GM12891 (cell line): ENCODE data around the gene HOXA13.

ENCODE experiments used
- DNase-seq: peaks from one replicate; pipeline ENCODE4 v3.0.0; 2011; ENCODE audit warnings: low spot score; ENCODE audit not compliant: insufficient read length
- FAIRE-seq: peaks from 2 replicates; lab custom pipeline; 2011; peaks lifted over from hg19 to GRCh38; lab: Jason Lieb, UNC
- PAX5 ChIP-seq: IDR thresholded peaks from 2 replicates; pipeline ENCODE4 v1.6.1; 2011; ENCODE audit warnings: low read length, moderate library complexity, mild to moderate bottlenecking; ENCODE audit not compliant: insufficient read depth, severe bottlenecking
- POLR2A ChIP-seq: IDR thresholded peaks from 2 replicates; pipeline ENCODE4 v1.6.1; 2011; ENCODE audit warnings: low read depth, low read length, control low read depth
- POLR2AphosphoS5 ChIP-seq: IDR thresholded peaks from 2 replicates; pipeline ENCODE4 v1.6.1; 2011; ENCODE audit warnings: low read depth, low read length, control low read depth
- POU2F2 ChIP-seq: IDR thresholded peaks from 2 replicates; pipeline ENCODE4 v1.6.1; 2011; ENCODE audit warnings: low read depth, mild to moderate bottlenecking, control low read depth, low read length, moderate library complexity
- SPI1 ChIP-seq: IDR thresholded peaks from 2 replicates; pipeline ENCODE4 v1.6.1; 2011; ENCODE audit warnings: low read depth, low read length, control low read depth
- TAF1 ChIP-seq: IDR thresholded peaks from 2 replicates; pipeline ENCODE4 v1.6.1; 2011; ENCODE audit warnings: low read depth, low read length, control low read depth

The HOXA13 gene

DNA sequence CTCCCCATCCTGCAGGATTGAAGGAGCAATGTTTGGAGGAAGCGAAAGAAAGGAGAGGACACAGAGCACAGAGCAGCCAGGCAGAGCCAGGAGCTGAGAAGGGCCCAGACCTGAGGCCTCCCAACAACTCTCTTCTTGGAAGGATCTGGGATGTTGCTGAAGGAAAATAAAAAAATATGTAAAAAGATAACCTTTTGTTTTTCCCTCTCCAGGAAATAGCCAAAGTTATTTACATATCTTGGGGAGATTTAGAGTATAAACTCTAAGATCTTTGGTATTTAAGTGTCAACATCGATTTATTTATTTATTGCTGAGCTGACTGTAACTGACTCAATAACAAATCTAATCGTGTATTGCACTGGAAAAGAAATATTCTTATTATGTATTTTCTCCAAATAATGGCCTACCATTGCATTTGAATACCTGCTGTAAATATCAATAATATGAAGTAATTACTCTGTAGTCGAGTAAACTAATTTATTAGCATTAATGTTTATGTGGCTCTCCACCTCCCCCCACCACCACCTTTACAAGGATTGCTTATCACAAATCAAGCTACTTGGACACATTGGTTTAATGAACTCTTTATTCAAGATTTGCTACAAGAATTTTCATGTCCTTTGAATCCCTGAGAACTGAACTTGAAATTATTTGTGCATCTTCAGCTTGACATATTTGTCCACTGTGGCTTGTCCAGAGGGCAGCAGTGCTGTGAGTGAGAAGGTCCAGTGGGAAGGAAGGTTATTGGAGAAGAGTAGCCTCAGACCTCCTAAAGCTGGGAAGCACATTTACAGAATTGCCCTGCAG lies 13.0 kb downstream of the HOXA13 start:
- DNase-seq (no peak), FAIRE-seq (no peak)
- TF ChIP-seq POU2F2 (no peak), TAF1 (no peak), SPI1 (no peak), POLR2AphosphoS5 (no peak), POLR2A (no peak), PAX5 (no peak)

DNA sequence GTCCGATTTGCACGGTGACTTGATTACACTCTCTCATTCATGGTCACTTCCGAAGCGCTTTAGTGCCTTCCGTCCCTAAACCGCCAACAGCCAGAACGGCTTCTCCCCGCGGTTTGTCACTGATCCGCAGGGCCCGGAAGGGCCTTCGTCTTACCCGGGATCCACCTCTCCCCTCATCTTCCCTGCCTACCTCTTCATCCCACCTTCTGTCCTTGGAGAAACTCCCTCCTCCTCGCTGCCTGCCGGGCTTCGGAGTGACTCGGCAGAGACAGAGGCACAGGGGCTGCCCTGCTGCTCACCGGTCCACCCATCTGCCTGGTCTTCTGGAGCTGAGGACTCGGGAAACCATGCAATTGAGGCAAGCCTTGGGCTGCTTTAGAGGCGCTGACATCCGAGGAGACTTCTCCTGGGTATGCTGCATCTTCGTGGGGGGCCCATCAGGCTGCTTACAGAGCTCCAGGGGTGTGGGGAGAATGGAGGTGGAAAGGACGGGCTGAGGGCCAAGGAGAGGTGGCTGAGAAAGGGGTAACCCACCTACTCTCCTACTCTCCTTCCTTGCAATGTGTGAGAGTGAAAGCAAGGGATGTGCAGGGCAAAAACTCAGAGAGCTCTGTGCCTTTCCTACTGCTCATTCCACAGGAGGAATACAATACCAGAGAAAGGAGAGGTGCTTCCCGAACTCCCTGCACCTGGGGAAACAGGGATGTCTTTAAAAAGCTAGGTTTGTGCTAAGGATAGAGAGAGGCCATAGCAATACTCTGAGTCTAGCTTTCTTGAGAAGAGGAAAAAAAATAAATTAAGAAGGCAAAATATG lies 13.8 kb downstream of the HOXA13 start:
- DNase-seq (no peak), FAIRE-seq (no peak)
- TF ChIP-seq PAX5 (no peak), POLR2AphosphoS5 (no peak), POLR2A (no peak), POU2F2 (no peak), TAF1 (no peak), SPI1 (no peak)

DNA sequence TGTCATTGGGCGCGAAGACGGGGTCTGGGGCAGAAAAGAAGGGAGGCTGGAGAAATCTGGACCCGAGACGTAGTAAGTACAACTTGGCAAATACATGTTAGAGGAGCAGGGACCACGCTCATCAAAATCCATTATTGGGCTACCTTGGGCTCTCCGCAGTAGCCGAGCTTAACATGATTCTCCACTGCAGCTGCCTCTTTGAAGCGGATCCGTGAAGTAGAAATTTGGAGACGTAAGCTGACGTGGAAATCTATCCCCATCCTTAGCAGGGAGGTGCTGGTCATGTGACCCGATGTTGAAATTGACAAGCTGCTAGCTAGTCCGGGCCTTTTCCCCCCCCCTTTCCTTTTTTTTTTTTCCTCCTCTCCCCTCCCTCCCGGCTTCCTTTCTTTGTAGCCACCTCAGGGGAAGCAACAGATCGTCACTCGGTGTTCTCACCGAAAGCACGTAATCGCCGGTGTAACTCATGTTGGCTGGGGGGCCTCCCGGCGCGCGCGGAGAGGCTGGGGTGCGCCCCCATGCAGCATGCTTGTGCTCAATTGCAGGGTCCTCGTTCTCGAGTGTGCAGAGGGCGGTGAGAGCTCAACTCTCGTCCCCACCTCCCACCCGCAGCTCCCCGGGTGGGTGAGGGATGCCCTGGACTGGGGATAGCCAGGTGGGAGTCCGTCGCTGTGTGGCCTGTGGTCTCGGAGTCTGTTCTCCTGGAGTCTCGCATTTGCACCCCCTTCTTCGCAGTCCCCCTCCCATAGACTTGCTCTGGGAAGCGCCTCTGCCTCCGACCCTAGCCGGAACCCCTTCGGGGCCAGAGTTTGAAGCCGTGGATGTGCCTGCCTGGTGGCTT lies 14.7 kb downstream of the HOXA13 start, which contains the start of gene HOXA11:
Gene HOXA11, minus strand, starts transcription at position 220 of the 841 bp plus-strand sequence. Its CDS starts 88 bp downstream, at position 132.
- DNase-seq (no peak), FAIRE-seq (no peak)
- no peak for TF ChIP-seq POLR2A
- no peak for TF ChIP-seq POLR2AphosphoS5
- TF ChIP-seq PAX5: no peak
- no peak for TF ChIP-seq TAF1
- TF ChIP-seq SPI1: no peak

DNA sequence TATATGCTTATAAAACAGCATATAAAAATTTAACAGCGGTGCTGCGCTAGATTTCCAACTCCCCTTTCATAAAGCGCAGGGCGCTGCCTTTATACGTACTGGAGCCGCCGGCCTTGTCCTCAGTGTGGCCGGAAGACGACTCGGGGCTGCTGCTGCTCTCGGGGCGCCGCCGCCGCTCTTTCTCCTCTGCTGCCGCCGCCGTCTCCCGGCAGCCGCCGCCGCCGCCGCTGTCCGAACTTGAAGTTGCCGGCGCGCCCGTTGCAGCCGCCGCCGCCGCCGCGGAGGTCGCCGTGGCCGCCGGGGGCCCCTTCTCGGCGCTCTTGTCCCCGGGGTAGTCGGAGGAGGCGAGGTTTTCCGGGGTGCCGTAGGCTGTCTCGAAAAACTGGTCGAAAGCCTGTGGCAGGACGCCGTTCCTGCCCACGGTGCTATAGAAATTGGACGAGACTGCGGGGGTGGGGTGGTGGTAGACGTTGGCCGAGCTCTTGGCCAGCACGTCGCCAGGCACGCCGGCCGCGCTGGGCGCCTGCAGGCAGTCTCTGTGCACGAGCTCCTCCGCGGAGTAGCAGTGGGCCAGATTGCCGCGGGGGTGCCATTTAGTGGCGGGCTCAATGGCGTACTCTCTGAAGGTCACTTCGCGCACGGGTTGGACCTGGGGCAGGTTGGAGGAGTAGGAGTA lies 15.4 kb downstream of the HOXA13 start:
- DNase-seq: no peak
- no peak for FAIRE-seq
- TF ChIP-seq SPI1 (no peak), POU2F2 (no peak), POLR2AphosphoS5 (no peak), POLR2A (no peak), TAF1 (no peak), PAX5 (no peak)

DNA sequence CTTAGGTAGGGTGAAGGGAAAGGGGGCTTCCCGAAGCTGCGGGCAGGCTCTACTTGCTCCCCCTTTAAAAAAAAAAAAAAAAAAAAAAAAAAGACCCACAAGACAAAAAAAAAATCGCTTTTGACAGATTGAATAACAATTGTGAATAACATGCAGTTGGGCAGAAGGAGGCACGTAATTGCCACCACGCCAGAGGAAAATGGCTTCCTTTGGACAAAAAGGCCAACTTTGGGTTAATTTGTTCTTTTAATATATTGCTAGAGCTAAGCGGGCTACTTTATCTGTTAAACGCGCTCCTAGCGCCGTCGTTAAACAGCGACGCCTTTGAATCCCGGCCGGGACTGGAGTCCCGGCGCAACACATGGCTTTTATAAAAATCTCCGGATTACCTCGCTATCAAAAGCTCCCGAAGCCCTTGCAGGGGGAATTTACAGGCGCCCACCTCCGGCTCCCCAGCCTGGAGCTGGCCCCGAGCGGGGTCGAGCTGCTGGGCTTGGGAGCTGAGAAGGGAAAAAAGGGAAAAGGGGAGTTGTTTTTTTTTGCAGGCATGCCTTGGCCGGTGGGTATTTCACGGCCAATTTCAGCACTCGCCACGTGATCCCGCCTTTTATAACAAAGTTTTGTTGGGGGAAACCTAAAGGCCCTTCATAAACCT lies 16.1 kb downstream of the HOXA13 start:
- DNase-seq (no peak), FAIRE-seq (no peak)
- TF ChIP-seq SPI1 (no peak), POLR2A (no peak), POLR2AphosphoS5 (no peak)

DNA sequence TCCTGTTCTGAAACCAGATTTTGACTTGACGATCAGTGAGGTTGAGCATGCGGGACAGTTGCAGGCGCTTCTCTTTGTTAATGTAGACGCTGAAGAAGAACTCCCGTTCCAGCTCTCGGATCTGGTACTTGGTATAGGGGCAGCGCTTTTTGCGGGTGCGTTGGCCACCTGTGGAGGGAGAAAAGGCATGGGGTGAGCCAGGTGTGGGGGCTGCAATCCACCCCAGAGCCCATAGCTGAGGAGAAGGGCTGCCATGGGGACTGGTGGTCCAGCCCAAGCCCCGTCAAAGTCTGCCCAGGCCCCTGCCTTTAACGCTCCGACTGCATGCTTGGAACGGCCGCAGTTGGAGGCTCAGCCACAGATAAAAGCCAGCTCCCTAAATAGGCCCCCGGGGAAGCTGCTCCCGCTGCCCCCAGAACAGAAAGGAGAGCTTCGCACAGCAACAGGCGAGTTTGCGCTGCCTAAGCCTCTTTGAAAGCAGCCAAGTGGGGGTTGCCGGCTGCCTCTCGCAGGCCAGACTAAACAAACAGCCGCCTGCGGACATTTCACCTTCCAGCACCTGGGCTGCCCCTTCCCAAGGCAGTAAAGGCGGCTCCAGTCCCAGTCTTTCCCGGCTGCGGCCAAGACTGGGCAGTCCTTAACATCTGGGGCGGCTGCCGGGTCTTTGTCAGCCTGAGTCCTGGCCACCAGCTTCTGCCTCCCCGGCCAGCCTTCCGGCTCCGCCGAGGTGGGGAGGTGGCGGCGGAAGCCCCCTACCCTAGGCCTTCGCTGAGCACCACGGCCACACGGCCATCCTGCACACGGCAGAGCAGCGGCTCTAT lies 16.8 kb downstream of the HOXA13 start:
- FAIRE-seq: no peak
- TF ChIP-seq POU2F2 (no peak), TAF1 (no peak), POLR2AphosphoS5 (no peak), PAX5 (no peak), POLR2A (no peak), SPI1 (no peak)

DNA sequence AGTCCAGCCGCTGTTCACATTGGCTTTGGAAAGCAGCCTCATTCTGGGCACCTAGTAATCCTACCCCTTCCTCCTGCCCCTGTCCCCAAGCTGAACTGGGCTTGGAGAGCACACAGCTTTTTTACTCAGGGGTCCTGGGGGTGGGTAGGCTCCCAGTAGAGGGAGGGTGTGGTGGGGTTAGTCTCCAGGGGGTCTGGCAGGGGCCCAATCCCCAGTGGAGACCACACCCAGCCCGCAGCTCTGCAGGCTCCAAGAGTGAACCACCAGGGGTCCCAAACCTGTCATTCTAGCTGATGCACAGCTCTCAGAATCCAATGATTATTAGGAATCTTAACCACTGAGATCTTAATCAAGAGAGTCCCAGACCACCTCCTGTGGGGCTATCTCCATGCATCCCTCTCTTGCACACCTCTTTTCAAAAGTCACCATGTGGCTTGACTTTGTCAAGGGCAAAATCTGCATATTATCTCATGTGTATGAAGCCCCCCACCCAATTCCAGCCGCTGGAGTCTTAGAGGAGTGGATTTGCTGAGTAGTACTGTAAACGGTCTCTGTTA lies 17.5 kb downstream of the HOXA13 start:
- FAIRE-seq (no peak), DNase-seq (no peak)
- TF ChIP-seq SPI1 (no peak), POLR2A (no peak)

More for the DNA sequence above, 16.8 kb downstream of the HOXA13 start:
- no peak for DNase-seq
